Keratinocyte (primary cell): ENCODE results near the gene CCDC88A.

ENCODE experiments used
- CTCF ChIP-seq, 3 experiments: IDR thresholded peaks in 1 of 3; conservative IDR thresholded peaks in 1 of 3; optimal IDR thresholded peaks in 1 of 3; 2 replicates in 2 of 3; 3 replicates in 1 of 3; pipeline versions ENCODE3 to v1.5.1; 2011; ENCODE audit warnings: low read length in 3 of 3, mild to moderate bottlenecking in 3 of 3, moderate library complexity in 2 of 3, control low read depth in 1 of 3, inconsistent platforms in 1 of 3; ENCODE audit not compliant: insufficient read depth in 2 of 3; ENCODE audit errors: extremely low read depth in 1 of 3
- EZH2 ChIP-seq: IDR thresholded peaks from one replicate; pipeline ENCODE4 v1.6.1; 2012; ENCODE audit warnings: inconsistent platforms, mild to moderate bottlenecking, low read length, moderate library complexity

- TF ChIP-seq CTCF (optimal IDR thresholded peaks at IDR 0.05 in 1 of 3, IDR thresholded peaks at IDR 0.05 in 1 of 3, conservative IDR thresholded peaks at IDR 0.05 in 1 of 3; ENCODE audit: extremely low read depth in 1 of 3, insufficient read depth in 2 of 3, low read length in 3 of 3) (peak in 1 of 3 experiments; percentile 11), EZH2 (no peak)
Observed at GRCh38 chr2:55268907-55269644, 150.6 kb downstream of the CCDC88A start, which contains the start of gene MTIF2.
